Heart left ventricle (tissue), 13 donors: ENCODE results near the gene CBLL1.

ENCODE experiments used
- CTCF ChIP-seq, 12 donors: fragments of 200-600 bp; sonication (generic) in 4 of 12; IDR thresholded peaks; one replicate each; pipeline versions ENCODE4 v1.5.0 to v1.8.0; 2018 to 2022; ENCODE audit warnings: antibody characterized with exemption in 12 of 12, mild to moderate bottlenecking in 5 of 12
- POLR2A ChIP-seq, 2 donors: fragments of 450-650 bp; IDR thresholded peaks; one replicate each; pipeline ENCODE4 v1.6.1; 2017; ENCODE audit warnings: antibody characterized with exemption in 2 of 2, mild to moderate bottlenecking in 2 of 2, moderate library complexity in 2 of 2
- donor health status: ischemic (EF 13 %, LVEDD 7.1; RV severe dilation, severe dysfunction).
- donor health status: DM: no; HTN: yes; CAD: no.
- donor health status: DM: no; HTN: no; CAD: no.
- donor health status: ischemic (EF 25% LVEDD 6.9; RV normal size, moderate dysfunction).
- donor health status: ischemic (EF 25% LVEDD 5.7; RV mildly dilated, moderate dysfunction).
- donor health status: ischemic (EF 35%, LVEDD 5.7; RV mildly dilated, moderate dysfunction).
- donor health status: nonischemic (EF 11% LVEDD 7.7; RV severe dilation, severe dysfunction).
- donor health status: DM: yes; HTN: yes; CAD: no.
- donor health status: PGD.
- donor health status: ischemic (EF 29% LVEDD 5.4; RV normal size, mild dysfunction).
- donor health status: nonischemic (EF 23%, LVEDD 6.1; RV moderate dilation, normal function).

DNA sequence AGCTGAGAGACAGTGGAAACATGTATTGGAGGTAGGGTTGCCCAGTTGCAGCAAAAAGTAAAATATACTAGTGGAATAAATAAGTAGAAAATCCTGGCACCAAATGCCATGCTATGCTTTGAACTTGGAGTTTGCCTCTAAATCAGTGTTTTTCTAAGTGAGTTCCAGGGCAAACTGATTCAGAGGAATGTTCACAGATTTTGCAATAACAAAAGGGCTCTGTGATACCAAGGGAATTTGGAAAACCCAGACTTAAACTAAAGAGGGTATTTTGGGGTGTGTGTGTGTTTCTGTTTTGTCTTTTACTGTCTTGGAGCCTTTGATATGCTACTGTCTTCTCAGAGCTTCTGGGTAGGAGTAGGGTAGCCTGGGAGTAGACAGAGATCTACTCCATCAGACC is 43.4 kb upstream of the CBLL1 start:
- no peak for TF ChIP-seq CTCF (IDR thresholded peaks at IDR 0.05)
- TF ChIP-seq POLR2A (IDR thresholded peaks at IDR 0.05): no peak
